AG10803 (cell line): ENCODE measurements around the gene PIGL.

ENCODE experiments used
- DNase-seq: peaks from one replicate; pipeline ENCODE4 v3.0.0; 2010; ENCODE audit warnings: low read depth
- H3K4me3 ChIP-seq: 2 replicates; pipeline ENCODE4 v1.5.1; 2011; ENCODE audit warnings: mild to moderate bottlenecking, low read length, control low read depth
- CTCF ChIP-seq: conservative IDR thresholded peaks from 2 replicates; pipeline ENCODE4 v1.5.1; 2011; ENCODE audit warnings: mild to moderate bottlenecking, low read length, control low read depth, inconsistent platforms

The PIGL gene

GRCh38 chr17:16232391-16232790 lies 15.4 kb downstream of the PIGL start:
- H3K4me3 ChIP-seq = no peak overlapping the region
- DNase-seq = no peak
- TF ChIP-seq CTCF = no peak

- H3K4me3 ChIP-seq = no peak overlapping the region
- no peak for DNase-seq
Observed at GRCh38 chr17:16239931-16240330, 22.9 kb downstream of the PIGL start.

GRCh38 chr17:16241906-16242399 lies 24.9 kb downstream of the PIGL start:
- TF ChIP-seq CTCF = no peak
- no peak overlapping the region for H3K4me3 ChIP-seq
- DNase-seq = no peak

More at GRCh38 chr17:16239931-16240330, 22.9 kb downstream of the PIGL start:
- no peak for TF ChIP-seq CTCF

GRCh38 chr17:16243385-16243784 lies 26.4 kb downstream of the PIGL start:
- DNase-seq = no peak
- H3K4me3 ChIP-seq = no peak overlapping the region
- TF ChIP-seq CTCF = no peak

GRCh38 chr17:16243801-16244567 lies 27.0 kb downstream of the PIGL start:
- no peak for DNase-seq
- no peak overlapping the region for H3K4me3 ChIP-seq
- no peak for TF ChIP-seq CTCF

GRCh38 chr17:16247586-16247984 lies 30.6 kb downstream of the PIGL start:
- no peak overlapping the region for H3K4me3 ChIP-seq
- no peak for DNase-seq
- TF ChIP-seq CTCF = no peak

- TF ChIP-seq CTCF = no peak
- peak; percentile 77 for DNase-seq
- no peak overlapping the region for H3K4me3 ChIP-seq
Observed at GRCh38 chr17:16250635-16251034, 33.6 kb downstream of the PIGL start.
